ENCODE results near the gene ODAD3.
"Not testable (repeated sequence)": the region's sequence is repeated elsewhere in the genome, so short reads cannot be mapped to it uniquely, and the experiment has no call there.

Gene ODAD3

DNA sequence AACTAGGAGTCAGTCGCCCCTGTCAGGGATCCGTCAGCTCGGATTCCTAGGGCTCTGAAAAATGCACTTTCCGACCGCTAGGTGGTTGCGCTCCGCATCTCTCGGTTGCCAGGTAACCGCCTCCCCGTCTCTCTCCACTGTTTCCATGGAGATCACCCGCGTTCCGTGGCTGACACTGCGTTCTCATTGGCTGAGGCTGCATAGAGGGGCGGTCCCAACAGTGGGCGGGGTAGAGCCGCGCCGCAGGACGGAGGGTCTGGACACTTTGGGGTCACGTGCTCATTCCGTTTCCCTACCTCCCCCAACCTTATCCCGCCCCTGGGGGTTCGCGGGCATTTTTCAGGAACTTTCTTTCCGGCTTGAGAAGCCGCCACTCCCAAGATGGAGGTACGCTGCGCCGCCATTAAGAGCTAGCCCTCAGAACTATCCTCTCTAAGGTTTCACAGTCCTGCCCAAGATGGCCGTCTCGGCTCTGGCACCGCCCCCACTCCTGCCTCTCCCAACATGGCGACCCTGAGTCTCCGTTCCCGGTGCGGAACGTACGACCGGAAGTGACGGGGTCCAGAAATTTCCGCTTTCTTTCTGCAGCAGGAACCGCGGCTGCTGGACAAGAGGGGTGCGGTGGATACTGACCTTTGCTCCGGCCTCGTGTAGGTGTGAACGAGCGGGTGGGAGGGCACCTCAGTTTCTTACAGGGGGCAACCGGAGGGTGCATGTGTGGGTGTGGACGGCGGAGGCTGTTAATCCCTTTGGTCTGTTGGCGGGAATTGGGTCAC lies at the start of gene ODAD3, which contains the start of gene PRKCSH:
TSS of gene ODAD3 (minus strand) at position 65 of the 776 bp plus-strand sequence. CDS start 105 bp downstream, outside the sequence.
TSS of gene PRKCSH (plus strand) at position 579 of the 776 bp plus-strand sequence. CDS start 483 bp downstream, outside the sequence.
- FAIRE-seq, result peak; percentile 95
- peak; percentile 99 for DNase-seq (ENCODE audit: low spot score)

DNA sequence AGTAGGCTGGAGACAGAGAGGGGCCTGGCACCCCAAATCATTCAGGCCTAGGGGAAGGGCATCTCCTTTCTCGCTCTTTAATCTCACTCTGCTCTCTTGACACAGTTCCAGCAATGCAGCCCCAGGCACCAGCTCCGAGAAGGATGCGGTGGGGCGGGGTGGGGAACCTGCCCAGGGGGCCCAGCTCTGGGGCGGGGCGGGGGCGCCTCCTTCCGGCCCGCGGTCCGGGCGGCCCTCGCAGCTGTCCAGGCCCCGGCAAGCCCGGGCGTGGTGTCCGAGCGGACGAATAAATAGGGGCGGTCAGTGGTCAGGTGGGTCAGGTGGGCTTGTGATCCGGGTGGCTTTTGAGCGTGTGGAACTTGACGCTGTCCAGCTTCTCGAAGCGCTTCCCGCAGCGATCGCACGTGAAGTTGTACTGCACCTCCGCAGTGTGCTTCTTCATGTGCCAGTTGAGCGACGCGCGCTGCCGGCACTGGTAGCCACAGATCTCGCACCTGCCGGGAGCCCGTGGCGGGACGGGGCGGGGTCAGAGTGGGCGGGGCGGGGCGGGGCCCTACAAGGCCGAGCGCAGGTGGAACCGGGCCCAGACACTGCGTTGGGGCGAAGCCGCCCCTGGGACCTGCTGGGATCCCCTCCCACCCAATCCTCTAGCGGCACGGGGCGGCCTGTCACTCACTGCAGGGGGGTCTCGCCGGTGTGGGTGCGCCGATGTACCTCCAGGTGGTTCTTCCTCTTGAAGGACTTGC lies 48.6 kb upstream of the ODAD3 start:
- FAIRE-seq (no peak), DNase-seq (ENCODE audit: low spot score) (no peak)

DNA sequence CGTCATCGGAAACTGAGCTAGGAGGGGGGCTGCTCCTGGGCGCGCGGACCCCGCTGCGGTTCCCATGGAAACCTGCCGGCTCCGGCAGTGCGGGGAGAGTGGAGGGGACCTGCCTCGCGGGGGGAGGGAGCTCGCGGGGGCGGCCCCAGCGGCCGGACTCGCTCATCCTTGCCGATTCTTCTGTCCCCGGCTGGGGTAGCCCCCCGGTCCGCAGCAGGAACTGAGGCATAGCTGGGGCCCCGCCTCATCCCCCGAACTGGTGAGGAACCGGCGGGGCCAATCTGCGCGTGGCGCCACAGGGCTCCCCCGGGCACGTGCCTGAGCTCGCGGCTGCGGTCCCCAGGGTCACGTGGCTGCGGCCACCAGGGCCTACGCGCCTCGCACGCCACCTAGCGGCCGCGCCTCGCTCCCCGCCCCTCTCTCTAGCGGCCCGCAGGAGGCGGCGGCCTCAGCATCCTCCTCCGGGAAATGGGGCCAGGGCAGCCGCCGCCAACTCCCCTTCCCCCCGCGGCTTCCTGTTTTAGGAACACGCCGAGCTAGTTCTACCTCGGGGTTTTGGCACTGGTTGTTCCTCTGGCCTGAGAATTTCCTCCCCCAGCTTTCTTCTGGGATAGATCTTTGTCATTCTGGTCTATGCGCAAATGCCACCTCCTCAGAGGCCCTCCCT lies 47.6 kb upstream of the ODAD3 start:
- peak; percentile 65 for DNase-seq (ENCODE audit: low spot score)
- no peak for FAIRE-seq

DNA sequence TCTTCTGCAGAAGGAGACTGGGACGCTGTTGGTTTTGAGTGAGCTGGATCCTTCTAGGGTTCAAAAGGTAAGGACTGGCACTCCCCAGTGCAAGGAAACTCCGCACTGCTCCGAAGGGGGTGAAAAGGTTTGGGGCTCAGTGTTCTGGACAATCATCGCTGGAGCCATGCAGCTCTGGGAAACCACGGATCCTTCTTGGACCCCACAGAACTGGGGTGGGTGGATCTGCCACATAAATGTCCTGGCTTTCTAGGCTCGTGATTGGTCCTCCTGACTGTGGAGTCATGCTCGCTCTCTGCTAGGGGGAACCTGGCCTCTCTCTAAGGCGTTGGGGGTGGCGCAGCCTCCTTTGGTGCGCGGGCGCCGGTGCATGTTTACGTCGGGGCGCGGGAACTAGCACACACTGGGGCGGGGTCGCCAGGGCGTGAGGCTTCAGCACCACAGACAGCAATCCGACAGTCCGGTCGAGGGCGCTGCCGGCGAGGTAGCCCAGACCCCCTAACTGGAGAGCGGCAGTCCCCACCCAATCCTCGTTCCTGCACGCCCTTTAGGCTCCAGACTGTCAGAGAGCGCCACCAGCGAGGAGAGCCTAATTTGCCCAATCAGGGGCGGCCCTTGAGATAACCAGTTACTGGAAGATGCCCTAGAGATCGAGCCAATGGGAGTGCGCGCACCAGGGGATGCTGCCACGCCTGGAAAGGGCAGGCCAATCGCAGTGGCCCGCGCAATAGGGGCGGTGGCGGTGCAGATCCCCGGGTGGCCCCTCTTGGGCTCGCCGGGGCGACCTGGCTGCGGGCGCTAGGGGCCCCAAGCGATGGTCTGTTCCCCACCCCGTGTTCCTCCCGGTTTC lies 46.8 kb upstream of the ODAD3 start:
- FAIRE-seq, result peak; percentile 5

DNA sequence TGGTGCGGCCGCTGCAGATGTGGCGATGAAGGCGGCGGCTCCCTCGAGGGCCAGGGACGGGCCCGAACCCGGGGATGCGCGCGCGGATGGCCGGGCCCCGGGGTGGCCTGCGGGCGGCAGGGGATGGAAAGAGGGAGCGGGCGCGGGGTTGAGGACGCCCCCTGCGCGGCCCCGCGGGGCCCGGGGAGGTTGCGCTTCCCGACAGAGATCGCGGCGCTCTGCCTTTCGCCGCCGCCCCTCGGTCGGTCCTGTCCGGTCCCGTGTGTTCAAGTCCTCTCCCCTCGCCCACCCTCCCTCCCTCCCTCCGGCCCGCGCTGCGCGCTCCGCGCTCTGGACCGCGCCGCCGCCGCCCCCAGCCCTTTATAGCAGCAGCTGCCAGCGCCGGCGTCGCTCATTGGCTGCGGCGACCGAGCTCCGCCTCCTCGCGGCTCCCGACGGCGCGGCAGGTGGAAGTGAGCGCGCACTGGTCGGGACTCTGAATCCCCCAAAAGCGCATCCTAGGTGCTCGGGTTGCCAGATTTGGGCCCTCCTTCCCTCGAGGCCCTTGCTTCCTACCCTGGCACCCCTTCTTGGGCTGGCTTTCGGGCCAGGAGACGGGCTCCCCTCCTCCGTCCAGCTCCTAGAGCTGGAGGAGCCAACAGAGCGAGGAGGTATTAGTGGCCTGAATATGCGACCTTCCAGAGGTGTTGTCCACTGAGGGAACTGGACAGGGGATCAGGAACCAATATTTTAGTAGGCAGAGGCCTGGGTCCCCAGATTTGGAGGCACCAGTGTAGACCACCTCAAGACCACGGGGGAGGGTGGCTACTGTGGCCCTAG lies 46.0 kb upstream of the ODAD3 start, which contains the start of gene ELAVL3:
TSS of gene ELAVL3 (minus strand) at position 332 of the 819 bp plus-strand sequence. CDS start 438 bp downstream, outside the sequence.
- FAIRE-seq (no peak), DNase-seq (ENCODE audit: low spot score) (no peak)

More for the DNA sequence above, 46.8 kb upstream of the ODAD3 start:
- peak; percentile 72 for DNase-seq (ENCODE audit: low spot score)

DNA sequence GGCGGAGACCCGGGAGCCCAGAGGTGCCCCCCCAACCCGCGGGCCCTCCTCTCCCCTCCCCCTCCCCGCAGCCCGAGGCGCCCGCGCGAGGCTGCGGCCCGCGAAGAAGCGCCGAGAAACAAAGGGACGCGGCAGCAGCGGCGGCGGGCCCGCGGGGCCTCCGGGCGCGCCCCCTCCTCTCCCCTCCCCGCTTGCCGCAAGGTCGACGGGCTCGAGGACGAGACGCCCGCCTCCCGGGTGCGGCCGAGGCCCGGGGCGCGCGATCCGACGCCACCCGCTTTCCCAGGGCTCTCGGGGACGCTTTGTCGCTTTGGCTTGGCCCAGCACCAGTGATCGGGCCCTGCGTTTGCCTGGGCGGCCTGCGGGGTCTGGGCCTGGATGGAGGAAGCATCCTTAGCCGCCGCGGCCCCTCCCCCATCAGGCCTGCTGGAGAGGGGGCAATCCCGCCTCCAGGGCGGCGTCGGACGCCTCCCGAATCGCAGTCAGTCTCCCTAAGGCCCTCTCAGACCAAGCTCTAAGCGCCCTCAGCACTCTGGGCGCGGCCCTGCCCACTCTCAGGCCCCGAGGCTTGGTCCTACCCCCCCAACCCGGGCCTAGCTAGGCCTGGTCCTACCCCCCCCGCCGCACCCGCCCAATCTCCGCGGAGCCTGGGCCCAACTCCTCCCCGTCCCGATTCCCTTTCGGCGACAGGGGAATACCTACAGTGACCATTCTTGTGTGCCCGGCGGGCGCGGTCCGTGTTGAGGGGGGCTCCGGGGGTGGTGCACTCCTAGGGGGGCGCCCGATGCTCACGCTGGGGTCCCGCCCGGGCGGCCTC lies 45.2 kb upstream of the ODAD3 start:
- FAIRE-seq, result no peak
- DNase-seq (ENCODE audit: low spot score), result no peak

DNA sequence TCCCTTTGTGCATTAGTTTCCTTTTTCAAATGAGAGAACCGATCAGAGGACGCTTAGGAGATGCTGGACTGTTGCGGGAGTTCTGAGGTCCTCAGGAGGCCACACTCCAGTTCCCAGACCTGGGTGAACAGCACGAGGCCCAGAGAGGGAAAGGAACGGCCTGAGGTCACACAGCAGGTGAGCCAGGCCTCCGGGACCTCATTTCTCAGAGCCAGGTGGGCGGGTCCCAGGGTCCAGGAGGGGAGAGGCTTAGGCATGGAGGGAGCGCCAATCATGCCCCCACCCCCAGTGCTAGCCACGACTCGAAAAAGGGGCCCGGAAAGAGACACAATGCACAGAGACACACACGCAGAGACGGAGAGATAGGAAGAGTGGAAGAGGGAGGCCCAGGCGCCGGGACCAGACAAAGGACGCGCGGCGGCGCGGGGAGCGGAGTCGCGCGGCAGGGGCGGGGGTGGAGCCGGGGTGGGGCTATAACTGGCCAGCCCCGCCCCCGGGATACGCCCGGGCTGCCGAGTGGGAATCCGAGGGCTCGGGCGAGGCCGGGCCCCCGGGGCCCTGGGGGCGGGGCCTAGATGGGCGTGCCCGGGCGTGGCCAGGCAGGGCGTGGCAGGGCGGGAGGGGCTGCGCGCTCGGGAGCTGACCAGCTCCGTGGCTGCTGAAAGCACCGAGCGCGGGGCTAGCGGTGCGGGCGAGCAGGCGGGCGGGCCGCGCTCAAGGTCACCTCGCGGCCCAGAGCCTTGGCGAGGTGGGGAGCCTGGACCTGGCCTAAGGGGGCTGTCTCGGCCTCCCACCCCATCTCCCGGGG lies 44.4 kb upstream of the ODAD3 start:
- FAIRE-seq, result no peak
- no peak for DNase-seq (ENCODE audit: low spot score)

DNA sequence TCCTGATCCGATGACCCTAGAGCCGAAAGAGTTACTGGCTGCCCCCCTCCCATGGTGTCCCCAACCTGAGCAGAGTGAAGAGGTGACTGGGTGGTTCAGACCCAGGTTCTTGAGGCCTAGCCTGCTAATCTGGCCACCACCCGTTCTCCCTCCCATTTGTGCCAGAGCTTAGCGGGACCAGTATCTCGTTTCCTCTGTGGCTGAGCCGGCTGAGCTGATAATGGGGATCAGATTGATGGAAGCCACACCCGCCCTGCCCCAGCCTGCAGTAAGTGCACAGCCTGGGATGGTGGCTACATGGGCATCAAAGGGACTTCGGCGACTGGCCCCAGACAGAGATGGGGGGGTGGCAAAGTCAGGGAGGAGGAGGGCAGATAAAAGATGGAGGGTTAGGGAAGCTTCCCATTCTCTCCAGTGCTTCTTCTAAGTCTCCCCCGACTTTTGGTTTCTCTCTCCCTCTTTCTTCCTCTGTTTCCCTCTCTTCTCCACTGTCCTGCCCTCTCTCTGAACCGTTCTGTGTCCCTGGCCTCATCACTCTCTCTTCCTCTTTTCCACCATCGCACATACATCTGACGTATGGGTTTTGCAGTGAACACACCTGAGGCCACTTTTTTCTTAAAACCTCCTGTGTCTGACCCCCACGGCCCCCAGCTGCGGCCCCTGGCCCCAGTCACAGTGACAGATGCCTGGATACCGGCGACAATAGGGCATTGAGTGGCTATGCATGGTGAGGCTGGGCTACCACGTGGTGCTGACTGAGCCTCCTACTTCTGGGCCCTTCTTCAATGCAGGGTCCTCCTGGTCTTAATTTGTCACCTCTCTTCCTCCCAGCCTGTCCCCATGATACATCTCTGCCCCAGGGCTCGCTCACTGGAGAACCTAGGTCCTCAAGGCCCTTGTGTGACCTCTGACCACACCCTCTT lies 43.5 kb upstream of the ODAD3 start:
- DNase-seq (ENCODE audit: low spot score) (no peak), FAIRE-seq (no peak)

DNA sequence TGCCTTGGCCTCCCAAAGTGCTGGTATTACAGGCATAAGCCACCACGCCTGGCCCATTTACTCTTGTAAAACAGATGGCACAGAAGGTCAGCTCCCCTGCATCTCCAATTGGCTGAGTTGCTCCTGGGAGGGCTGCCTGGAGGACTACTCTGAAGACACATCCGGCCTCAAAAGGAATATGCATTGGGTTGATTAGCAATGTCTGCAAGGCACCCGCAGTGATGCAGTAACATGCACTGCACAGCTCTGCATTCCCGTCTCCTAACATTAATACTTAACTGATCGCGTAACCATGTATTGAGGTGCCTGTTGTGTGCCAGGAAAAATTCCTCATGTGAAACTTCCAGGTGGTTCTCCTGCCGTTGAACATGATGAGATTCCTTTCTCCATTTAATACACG lies 40.9 kb upstream of the ODAD3 start:
- DNase-seq (ENCODE audit: low spot score) (no peak), FAIRE-seq (no peak)

DNA sequence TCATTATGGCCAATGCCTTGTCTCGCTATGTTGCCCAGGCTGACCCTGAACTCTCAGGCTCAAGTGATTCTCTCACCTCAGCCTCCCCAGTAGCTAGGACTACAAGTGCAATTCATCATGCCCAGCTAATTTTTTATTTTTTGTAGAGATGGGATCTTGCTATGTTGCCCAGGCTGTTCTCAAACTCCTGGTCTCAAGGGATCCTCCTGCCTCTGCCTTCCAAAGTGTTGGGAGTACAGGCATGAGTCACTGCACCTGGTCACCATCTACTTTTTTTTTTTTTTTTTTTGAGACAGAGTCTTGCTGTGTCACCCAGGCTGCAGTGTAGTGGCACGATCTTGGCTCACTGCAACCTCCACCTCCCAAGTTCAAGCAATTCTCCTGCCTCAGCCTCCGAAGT lies 40.4 kb upstream of the ODAD3 start:
- DNase-seq (ENCODE audit: low spot score); FAIRE-seq: not testable (repeated sequence)

DNA sequence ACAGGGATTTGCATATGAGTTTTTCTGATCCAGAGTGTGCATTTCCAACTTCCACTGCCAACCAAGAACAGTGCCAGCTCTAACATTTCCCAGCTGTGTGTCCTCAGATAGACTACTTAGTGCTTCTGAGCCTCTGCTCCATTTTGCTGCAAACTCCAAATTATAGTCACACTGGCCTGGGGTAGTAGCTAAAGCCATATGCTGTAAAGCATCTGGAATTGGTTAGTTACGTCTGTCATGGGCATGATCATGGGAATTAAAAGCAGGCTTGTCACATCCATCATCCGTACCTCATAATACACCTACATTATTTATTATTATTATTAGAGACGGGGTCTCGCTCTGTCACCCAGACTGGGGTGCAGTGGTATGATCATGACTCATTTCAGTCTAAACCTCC lies 38.8 kb upstream of the ODAD3 start:
- FAIRE-seq (no peak), DNase-seq (ENCODE audit: low spot score) (no peak)

DNA sequence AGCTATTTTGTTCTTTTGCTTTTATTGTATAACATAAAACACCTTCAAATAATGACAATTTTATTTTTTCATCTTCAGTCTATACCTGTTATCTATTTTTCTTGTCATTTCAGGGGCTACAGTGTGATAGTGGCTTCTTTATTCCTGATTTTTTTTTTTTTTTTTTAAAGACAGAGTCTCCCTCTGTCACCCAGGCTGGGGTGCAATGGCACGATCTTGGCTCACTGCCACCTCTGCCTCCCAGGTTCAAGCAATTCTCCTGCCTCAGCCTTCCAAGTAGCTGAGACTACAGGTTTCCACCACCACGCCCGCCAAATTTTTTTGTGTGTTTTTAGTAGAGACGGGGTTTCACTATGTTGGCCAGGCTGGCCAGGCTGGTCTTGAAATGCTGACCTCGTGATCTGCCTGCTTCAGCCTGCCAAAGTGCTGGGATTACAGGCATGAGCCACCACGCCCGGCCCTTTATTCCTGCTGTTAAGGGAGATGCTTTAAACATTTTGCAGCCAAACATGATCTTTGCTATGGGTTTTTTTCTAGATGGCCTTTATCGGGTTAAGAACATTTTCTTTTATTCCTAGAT lies 33.4 kb upstream of the ODAD3 start:
- not testable (repeated sequence) for FAIRE-seq; DNase-seq (ENCODE audit: low spot score)

DNA sequence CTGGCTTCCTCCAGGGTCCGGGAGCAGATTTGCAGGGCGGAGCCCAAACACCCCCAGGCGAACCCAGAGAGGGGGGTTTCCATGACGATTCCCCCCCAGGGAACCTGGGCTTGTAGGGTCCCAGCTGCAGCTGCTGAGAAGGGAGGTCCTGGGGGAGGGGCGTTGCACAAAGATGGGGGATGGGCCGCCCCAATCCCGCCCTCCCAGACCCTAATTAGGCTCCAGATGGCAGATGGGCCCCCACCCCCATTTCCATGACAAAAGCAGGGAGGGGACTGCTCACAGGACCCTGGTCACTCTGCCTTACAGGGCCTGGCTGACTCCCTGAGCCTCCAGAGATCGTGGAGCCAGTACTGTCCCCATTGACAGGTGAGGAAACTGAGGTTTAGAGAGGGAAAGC lies 30.7 kb upstream of the ODAD3 start:
- no peak for FAIRE-seq
- no peak for DNase-seq (ENCODE audit: low spot score)

DNA sequence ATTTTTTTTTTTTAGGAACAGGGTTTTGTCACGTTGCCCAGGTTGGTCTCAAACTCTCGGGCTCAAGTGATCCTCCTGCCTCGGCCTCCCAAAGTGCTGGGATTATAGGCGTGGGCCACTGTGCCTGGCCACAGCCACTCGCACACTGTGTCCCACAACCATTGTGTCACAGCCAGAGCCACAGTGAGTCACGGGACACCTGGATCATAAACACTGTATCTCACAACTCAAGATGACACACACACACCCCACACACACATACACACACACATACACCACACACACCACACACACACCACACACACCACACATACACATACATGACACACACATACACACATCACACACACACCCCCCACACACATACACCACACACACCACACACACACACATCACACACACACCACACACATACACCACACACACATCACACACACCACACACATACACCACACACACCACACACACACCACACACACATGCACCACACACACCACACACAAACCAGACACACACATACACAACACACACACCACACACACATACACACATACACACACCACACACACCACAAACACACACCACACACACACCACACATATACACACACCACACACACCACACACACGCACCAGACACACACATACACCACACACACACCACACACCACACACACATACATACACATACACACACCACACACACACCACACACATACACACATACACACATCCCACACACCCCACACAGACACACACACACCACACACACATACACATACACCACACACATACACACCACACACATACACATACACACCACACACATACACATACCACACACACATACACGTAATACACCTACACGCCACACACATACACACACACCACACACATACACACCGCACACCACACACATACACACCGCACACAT lies 29.7 kb upstream of the ODAD3 start:
- FAIRE-seq (no peak), DNase-seq (ENCODE audit: low spot score) (no peak)

DNA sequence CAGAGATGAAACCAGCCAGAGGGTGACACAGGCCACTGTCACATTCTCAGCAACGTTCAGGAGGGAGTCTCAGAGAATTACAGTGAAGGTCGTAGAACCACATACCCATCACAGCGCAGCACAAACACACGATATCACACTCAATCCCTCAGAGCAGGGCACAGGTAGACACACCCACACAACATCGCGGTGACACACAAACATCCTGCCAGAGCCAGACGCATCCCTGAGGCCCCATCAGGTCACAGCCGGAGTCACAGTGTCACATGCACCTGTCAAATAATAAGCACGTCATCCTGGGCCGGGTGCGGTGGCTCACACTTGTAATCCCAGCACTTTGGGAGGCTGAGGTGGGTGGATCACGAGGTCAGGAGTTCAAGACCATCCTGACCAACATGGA lies 28.5 kb upstream of the ODAD3 start:
- FAIRE-seq (no peak), DNase-seq (ENCODE audit: low spot score) (no peak)

DNA sequence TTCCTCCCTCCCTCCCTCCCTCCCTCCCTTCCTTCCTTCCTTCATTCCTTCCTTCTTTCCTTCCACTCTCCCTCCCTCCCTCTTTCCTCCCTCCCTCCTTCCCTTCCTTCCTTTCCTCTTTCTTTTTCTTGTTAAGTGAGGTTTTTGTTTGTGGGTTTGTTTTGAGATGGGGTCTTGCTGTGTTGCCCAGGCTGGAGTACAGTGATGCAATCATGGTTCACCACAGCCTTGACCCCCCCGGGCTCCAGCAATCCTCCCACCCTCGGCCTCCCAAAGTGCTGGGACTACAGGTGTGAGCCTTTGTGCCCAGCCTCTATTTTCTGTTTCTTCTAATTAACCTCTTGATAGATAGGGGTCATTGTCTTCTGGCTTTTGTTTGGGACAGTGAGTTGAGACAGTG lies 26.5 kb upstream of the ODAD3 start:
- no peak for FAIRE-seq

More for the DNA sequence above, 26.5 kb upstream of the ODAD3 start:
- DNase-seq (ENCODE audit: low spot score), result no peak
